GM18498 (cell line): ENCODE results near the gene RNF220.

Experiments used
- ATAC-seq: cut with Tn5 transposase; IDR thresholded peaks from one replicate; pipeline ENCODE4 v1.9.1; 2021; ENCODE audit warnings: mild to moderate bottlenecking, moderate library complexity; ENCODE audit not compliant: unreplicated experiment

RNF220 gene

DNA sequence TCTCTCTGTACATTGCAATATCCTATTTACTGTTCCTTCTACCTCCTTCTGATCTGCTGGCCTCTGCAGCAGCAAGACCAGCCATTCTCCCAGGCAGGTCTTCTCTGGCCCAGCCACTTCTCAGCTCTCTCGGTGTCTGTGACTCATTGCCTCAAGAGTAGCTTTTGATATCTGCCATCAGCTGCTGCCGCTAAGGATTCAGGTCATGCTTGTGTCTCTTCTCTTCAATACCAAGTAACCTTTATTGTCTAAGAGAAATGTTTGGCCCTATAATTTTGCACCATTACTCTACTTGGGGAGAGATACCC, 167.5 kb downstream of the RNF220 start:
- ATAC-seq = no peak

DNA sequence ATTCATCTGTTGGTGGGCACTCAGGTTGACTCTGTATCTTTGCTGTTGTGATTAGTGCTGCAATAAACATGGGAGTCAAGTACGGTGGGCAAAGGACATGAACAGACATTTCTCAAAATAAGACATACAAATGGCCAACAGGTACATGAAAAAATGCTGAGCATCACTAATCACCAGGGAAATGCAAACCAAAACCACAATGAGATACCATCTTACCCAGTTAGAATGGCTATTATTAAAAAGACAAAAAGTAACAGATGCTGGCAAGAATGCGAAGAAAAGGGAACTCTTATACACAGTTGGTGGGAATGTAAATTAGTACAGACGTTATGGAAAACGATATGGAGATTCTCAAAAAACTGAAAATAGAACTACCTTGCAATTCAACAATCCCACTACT, 170.3 kb downstream of the RNF220 start:
- no peak for ATAC-seq

DNA sequence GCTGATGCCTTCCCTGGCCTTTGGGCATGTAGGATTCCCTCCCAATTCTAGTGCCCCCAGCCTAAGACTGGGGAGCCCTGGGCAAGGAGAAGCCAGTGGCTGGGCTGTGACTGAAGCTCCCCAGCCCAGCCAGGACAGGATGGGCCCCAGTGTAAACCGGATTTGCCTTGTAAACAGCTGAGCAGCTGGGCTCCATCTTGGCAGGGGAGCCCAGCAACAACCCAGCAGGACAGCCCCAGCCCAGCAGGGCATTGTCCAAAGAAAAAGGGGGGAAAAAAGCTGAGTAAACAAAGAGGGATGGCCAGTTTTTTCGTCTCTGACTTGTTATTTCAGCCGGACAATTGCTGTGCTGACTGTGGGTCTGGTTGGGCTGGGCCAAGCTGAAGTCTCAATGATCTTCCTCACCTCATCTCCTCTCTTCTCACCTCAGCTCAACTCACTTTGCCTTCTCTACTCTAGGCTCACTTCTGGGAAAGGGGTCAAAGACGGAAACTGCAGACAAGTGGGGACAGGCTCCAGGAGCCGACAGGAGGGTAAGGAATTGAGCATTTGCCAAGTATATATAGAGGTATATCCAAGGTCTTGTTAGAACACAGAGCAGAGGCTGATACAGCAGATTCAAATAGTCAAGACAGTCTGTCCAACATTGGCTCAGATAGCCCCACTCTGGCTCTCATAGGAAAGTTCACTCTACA, 171.5 kb downstream of the RNF220 start:
- no peak for ATAC-seq

DNA sequence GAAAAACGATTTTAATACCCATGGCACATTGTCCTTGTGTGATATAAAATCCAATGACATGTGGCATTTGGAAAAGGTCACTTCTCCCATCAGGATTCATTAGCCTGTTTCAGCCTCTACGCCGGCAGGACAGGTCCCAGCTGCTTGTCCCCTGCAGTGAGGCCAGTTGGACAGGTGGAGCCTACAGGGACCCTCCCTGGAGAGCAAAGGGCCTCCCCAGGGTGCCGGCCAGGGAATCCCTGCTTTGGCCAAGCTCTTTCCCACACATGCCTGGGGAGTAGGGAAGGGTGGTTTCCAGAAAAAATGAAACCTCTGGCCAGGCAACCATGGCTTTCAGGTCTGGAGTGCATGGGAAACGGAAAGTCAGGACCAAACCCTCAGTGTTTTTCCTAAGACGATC, 176.2 kb downstream of the RNF220 start:
- ATAC-seq = no peak

DNA sequence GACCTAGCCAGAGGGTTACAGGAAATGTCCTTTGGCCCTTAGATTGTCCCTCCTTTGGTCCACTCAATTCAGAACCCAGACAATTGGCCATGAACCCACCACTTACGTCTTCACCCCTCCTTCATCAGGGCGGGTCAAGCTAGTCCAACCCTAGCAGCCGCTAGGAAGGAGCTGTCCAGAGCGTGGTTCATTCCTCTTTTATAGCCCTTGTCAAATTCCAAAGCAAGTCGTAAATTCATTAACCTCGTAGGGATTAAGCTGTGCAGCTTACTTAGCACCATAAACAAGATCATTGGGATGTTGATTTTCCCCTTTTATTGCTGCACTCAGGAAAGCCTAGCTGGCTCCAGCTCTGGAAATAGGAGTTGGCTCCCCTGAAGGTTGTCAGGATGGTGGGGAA, 179.1 kb downstream of the RNF220 start:
- ATAC-seq = no peak

DNA sequence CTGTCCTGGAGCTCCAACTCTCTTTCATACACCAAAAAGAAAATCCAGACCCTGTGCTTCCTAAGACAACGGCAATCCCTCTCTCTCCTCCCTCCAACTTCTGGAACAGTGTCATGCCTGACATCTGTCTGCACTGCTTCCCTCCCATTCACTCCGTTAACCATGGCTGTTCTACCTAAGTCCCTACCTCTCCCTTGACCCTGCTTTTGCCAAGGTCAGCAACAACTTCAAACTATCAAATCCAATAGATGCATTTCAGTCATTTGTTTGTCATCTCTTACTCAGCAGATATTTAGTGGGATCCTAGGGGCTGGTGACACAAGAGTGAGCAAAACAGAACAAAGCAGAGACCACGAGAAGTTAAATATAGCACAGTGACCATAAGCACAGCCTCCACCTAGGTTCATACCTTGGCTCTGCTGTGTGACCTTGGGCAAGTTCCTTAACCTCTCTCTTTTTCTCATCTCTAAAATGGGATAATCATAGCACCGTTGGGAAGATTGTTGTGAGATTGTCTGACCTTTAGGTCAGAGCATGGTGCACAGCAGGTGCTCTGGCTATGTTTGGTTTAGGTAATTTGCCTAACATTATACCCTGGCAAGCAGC, 180.4 kb downstream of the RNF220 start:
- no peak for ATAC-seq

DNA sequence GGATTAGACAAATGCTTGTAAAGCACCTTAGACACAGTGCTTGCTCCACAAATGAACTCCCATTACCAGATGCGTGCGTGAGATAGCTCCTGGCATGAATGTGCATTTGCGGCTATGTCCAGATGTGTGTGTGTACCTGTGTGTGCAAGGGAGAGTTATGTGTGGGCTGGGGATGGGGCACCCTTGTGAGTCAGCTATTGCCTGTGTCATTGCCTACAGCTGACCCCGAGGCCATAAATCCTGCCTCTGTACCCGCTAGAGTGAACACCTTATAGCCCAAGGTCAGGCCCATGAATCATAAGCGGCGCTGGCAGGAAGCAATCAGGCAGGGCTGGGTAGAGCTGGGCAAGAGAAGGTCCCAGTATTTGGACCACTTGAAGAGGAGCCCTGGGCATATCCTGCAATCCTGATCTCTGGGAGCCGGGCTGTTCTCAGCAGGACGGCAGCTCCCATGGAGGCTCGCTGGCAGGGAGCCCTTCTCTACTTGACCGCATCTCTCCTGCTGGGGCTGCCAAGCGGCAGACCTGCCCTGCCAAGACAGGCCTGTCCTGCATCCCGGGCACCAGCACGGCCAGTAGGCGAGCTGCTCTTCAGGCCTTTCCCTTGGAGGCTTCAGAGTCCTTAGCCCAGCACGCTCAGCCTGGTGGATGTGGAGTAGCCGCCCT, 182.9 kb downstream of the RNF220 start:
- no peak for ATAC-seq

DNA sequence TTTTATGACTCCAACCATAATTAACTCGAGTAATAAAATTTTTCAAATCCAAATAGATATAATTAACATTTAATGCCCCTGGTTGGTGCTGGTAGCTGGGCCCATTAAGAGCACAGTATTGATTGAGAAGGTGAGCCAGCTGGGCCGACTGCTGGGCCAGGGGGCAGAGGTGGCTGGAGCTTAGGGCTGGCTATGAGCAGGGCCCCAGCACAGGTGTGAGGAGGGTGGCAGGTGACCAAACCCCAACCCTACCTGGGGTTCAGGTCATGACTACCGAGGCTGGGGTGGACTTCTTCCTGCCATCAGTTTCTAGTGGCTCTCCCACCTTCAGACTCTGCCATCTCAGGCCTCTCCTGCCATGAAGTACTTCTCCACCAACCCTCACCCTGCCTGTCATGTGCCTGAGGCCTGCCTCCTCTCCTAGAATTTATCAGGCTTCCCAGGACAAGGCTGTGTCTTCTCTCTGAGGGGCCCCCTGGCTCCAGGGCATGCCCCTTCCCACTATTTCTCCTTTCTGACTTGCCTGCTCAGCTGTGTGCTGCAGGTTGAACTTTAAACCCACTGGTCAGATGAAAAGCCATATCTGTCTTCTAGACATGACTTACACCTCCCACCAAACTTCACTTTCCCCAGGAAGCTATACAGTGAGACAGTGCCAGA, 183.6 kb downstream of the RNF220 start:
- ATAC-seq = no peak

DNA sequence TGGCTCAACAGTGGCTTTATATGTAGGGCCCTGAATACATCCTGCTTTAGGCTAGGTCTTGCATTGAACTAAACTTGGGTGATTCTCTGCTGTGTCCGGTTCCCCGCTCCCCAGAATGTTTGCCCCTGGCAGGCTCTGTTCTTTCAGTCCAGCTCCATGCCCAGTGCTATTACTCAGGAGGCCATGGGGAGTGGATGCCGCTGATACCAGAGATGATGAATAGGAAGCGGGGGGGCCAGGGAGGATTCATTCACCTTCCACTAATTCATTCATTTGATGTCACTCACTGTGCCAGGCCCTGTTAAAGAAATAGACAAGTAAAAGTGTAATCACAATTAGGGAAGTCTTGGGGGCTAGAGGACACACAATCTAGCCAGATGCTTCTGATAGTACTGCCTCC, 185.4 kb downstream of the RNF220 start:
- ATAC-seq = no peak

DNA sequence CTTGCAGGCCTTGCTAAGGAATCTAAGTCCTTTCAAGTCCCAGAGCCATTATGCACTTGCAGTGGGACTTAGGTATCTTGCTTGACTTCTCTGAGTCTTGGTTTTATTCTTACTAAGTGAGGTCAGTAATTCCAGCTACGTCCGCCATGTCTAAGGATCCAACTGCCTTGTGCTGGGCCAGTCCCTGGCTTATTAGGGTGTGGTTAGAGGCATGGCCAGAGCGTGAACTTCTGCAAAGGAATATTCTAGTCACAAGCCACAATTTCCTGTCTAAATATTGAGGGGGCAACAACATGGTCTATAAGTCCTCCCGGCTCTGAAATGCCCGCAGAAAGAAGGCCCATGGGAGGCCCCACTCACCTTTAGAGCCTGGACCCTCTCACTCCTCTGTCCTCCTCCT, 186.3 kb downstream of the RNF220 start:
- no peak for ATAC-seq

DNA sequence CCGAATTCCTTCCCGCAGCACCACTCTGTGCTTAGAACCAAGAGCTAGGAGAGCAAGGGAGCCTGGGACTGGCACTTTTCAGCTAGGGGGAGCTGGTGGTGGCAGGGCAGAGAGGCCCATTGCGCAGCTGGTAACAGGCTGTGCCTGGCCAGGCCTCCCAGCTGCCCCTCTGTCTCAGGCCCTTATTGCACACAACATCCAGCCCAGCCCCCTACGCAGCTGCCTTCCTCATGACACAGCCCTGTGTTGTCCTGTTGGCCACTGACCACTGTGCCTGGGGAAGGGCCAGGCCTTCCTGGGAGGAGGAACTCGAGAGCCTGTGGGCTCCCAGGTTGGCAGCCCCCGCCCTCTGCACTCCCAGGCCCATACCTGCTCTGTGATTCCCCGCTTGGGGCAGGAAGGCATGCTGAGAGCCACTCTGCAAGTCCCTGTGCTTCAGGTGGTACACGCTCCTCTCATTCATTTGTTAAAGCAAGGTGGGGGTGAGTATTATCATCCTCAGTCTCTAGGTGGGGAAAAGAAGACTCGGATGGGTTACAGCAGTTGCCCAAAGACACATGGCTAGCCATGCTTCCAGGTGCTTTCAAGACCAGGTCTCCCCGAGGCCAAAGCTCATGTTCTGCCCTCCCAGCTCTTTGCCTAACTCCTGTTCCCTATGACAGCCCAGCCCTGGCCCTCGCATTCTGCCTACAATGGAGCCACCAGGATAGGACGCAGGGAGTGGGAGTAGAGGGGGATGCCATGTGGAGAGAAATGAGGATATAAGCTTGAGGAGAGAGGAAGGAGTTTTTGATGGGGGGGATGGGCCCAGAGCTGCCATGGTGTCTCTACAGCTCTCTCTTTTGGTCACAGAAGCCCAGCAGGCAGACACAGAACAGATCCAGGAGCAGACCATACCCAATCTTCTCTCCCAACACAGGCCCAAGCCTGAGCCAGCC, 187.4 kb downstream of the RNF220 start:
- no peak for ATAC-seq

DNA sequence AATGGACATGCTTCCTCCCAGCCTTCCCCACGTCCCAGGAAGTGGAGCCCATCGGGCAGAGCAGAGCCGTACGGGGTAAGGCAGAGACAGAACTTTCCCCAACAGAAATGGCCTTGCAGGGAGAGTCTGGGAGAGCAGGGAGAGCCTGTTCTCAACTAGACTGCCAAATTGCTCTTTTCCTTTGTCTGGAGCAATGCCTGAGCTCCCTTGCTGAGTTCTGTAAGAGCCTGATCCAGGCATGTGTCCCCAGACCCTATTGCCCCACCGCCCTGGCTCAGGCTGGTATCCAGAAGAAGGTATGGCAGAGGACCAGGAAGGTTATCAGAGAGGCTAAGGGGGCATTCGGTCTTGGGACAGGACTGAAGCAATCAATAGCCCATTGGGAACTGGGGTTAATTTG, 189.3 kb downstream of the RNF220 start:
- no peak for ATAC-seq

DNA sequence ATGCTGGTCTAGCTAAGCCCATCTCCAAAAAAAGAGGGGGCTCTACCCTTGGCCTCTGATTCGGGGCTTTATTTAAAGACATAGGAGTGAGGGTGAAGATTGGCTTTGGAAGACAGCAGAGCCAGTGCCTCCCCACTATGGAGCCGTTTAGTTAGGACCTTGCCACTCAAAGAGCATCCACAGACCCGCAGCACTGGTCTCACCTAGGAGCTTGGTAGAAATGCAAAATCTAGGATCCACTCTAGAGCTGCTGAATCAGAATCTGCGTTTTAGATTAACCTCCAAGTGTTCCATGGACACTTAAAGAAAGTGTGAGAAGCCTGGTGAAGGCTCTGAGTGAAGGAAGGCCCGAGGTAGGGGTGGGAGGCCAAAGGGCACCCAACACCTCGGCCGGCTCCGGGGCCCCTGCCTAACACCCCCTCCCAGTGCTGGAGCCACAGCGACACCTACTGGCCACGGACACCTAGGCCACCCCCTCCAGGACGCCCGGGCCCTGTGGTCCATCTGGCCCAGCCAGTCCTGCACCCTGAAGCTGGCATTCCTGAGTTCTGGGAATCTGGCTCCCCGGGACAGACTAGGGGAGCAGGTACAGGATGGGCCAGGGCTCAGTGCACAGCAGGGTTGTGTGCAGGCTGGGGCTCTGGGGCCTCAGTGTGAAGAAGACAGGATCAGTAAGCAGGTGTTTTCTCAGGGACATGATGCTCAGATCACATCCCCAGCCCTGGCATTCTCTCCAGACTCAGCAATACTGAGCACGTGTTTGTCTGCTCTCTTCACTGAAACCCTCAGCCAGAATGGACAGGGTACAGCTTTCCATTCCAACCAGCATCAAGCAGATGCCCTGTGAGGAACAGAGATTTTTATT, 190.0 kb downstream of the RNF220 start:
- ATAC-seq = no peak

DNA sequence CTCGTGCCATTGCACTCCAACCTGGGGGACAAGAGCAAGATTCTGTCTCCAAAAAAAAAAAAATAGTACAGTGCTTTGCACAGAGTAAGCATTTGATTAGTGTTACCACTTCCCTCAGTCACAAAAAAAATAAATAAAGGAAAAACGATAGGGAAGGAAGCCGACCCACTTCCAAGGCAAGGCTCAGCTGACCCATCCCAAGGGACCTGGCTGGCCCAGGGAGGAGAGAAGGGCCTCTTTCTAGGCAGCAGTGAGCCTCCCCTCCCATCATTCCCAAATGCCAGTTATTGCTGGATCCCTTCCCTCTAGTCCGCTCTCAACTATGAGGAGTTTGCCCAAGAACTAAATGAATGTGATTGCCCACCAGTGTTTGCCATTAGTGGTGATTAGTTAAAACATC, 191.5 kb downstream of the RNF220 start:
- ATAC-seq = no peak

DNA sequence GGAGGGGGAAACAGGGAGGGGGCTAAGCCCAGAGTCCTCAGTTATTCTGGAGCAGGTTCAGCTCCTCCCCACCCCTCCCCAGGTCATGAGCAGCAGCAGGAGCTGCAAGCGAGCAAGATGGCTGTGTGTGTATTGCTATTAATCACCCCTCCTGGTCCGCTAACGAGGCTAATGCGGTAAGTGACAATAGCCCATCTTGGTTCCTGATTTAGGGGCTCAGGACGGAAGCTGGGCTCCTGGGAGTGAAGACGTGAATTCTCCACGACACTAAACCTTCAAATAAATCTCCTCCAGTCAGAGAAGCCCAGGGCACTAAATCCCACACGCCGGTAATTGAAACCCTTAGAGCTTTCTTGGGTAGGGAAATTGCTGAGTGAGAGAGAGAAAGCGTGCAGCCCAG, 193.1 kb downstream of the RNF220 start:
- no peak for ATAC-seq

DNA sequence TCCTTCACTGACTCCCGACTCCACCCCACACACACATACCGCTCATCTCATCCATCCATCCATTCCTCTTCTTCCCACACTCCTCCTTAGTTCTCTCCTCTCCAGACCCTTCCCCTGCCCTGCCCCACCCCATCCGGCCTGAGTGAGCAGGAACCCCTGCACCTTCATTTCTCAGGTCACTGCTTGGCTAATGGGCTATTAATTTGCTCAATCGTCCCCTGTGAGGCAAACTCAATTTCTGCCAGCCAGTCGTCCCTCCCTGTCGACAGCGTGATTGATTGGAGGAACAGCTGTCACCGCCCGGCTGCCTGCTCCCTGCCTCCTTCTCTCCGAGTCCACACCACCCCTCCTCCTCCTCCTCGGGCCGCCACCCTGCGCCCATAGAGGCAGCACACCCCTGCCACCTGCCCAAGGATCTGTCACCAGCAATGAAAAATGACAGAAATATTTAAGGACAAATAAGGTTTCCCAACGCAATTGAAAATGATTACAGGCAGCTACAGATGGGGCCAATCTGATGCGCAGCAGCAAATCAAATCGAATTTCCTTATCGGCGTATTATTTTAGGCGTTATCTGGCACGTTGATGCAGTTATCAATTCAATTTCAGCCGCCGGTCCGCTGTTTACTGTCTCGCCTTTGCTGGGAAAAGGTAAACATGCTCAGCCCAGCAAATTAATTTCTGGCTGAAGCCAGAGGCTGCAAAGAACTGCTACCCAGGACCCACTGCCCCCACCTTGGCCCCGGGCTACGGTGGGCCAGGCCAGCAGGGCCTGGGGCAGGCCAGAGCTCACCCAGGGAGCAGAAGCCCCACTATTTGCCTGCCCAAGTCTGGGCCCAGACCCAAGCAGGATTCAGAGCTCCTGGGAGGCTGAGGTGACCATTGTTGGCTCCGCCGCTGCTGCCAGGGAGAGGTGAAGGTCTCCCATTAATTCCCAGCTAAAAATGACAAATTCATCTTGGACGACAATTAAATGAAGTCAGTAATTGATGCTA, 197.9 kb downstream of the RNF220 start:
- ATAC-seq = no peak

DNA sequence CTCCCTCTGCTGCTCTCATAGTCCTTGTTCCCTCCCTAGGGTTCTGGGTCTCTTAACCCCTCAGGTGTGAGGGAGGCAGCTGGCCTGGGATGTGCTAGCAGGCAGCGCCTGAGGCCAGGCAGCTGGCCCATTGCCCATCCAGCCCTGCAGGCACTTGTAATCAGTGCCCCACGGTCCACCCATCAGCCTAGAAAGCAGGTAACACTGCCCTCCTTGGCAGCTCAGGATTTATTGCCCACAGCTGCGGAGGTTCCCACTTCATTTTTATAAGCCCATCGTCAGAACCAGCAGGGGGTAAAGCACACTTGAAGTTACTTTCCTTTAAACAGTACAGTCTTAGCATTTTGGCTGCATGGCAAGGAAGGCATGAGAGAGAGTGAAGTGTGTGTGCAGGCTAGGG, 198.7 kb downstream of the RNF220 start:
- no peak for ATAC-seq

DNA sequence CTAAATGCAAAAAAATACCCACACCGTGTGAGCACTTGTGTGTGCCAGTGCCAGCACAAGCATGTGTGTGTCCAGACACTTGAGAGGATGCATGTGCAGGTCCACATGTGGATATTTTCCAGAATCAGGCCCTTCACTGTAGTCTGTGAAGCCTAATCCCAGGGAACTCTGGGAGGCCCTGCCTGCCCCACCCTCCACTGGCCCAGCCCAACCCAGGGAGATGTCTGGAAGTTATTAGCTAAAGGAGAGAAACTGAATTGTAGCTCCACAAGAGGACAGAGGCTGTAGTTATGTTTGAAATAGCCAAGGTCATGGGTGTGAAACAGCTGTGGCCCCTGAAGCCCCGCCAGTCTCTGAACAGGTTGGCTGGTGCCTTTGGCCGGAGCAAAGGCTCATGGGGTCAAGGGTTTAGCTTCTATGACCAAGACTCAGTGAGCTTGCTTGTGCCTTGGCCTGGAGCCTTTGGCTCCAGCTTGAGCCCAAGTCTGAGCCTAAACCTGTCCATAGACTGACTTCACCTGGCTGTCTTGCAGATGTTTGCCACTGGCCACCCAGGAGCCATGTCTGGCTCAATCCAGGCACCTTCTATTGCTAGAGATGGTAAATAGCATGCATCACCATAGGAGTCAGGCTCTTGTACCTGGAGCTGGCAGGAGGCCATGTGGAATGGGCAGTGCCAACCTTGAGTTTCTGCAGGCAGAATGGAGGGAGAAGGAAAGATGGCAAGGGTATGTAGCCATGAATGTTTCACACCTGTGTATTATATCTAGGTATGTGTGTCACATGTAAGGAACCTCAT, 199.3 kb downstream of the RNF220 start:
- ATAC-seq = no peak
